GM23248 (cell line): ENCODE measurements around the gene SPRED3.

Experiments used
- EZH2 ChIP-seq: fragments of 200-600 bp; sonication (generic); IDR thresholded peaks from 2 replicates; pipeline ENCODE4 v1.6.1; 2018; ENCODE audit warnings: antibody characterized with exemption, mild to moderate bottlenecking; ENCODE audit not compliant: insufficient read depth, poor library complexity, severe bottlenecking
- EZH2phosphoT487 ChIP-seq: fragments of 200-600 bp; sonication (generic); IDR thresholded peaks from 2 replicates; pipeline ENCODE4 v1.6.1; 2018; ENCODE audit warnings: antibody characterized with exemption, moderate library complexity, mild to moderate bottlenecking, low read depth; ENCODE audit not compliant: insufficient read depth

GRCh38 chr19:38369584-38369983 lies 18.9 kb upstream of the SPRED3 start:
- TF ChIP-seq EZH2 (no peak), EZH2phosphoT487 (no peak)
